Esophagus muscularis mucosa (tissue), 4 donors: Measurements from ENCODE around the gene HDGFL3. TPM values are rescaled to one million over a fixed set of nuclear protein-coding genes. Genes with fewer than 3 reads are reported as not detected.

Experiments
- DNase-seq: peaks from one replicate; pipeline ENCODE4 v3.0.0-alpha.2; 2017; ENCODE audit errors: extremely low spot score
- H3K27ac ChIP-seq, 4 donors: fragments of 200-600 bp; sonication (generic); replicated peaks in 1 of 4; 1 replicate in 3 of 4; 2 replicates in 1 of 4; pipeline ENCODE4 v1.5.1; 2016 to 2019; ENCODE audit warnings: mild to moderate bottlenecking in 1 of 4
- H3K27me3 ChIP-seq, 4 donors: fragments of 200-600 bp; sonication (generic); one replicate each; pipeline versions ENCODE4 v1.5.1 to v1.6.0; 2016 to 2019
- H3K36me3 ChIP-seq, 4 donors: fragments of 200-600 bp; sonication (generic); one replicate each; pipeline ENCODE4 v1.5.1; 2016 to 2019
- H3K4me1 ChIP-seq, 4 donors: fragments of 200-600 bp; sonication (generic); one replicate each; pipeline ENCODE4 v1.5.1; 2016 to 2019
- H3K4me3 ChIP-seq, 4 donors: fragments of 200-600 bp; sonication (generic); 1 replicate in 2 of 4; 2 replicates in 2 of 4; pipeline ENCODE4 v1.5.1; 2016 to 2019; ENCODE audit warnings: mild to moderate bottlenecking in 4 of 4, moderate library complexity in 1 of 4
- H3K9me3 ChIP-seq, 4 donors: fragments of 200-600 bp; sonication (generic); 1 replicate in 3 of 4; 2 replicates in 1 of 4; pipeline ENCODE4 v1.5.1; 2016 to 2019
- CTCF ChIP-seq, 3 experiments: fragments of 200-600 bp in 2 of 3; fragments of 450-650 bp in 1 of 3; sonication (generic) in 2 of 3; IDR thresholded peaks; one replicate each; pipeline ENCODE4 v1.5.1; 2017 to 2019; ENCODE audit warnings: antibody characterized with exemption in 3 of 3, mild to moderate bottlenecking in 2 of 3, moderate library complexity in 1 of 3
- EP300 ChIP-seq: sonication (generic); formaldehyde crosslinking; IDR thresholded peaks from one replicate; pipeline ENCODE4 v1.6.1; 2017; ENCODE audit warnings: antibody characterized with exemption
- POLR2A ChIP-seq: fragments of 450-650 bp; IDR thresholded peaks from one replicate; pipeline ENCODE4 v1.6.1; 2017; ENCODE audit warnings: antibody characterized with exemption, moderate library complexity, mild to moderate bottlenecking, low read depth
- POLR2AphosphoS5 ChIP-seq, 2 donors: sonication (generic); formaldehyde crosslinking; IDR thresholded peaks; one replicate each; pipeline ENCODE4 v1.6.1; 2017; ENCODE audit warnings: antibody characterized with exemption in 2 of 2
- WGBS: methylation state at CpG from one replicate; pipeline ENCODE4 v1.1.5; 2018; 5-methylcytosine and 5-hydroxymethylcytosine counted together
- intact Hi-C: fragments of 100-400 bp; cut with DNase I; formaldehyde crosslinking; loops from one replicate; pipeline ENCODE4 v1.15.1; 2023
- total RNA-seq, 4 donors: library from RNA; depleted of rRNA; stranded (reverse); fragments of >200 nt; gene quantifications; one replicate each; pipeline versions ENCODE4 v1.1.0 to v1.2.1, GENCODE V29; 2016

HDGFL3 gene
- total RNA-seq, 4 donors from 2014 or later = 38.1 to 72.6 (median 47.9) TPM

- intact Hi-C loops = no loop called here
- 68% methylated on average over 3 of the region's 3 CpGs for WGBS
- no peak for TF ChIP-seq POLR2A
- TF ChIP-seq CTCF (IDR thresholded peaks at IDR 0.05) = no peak
- TF ChIP-seq EP300 = no peak
- TF ChIP-seq POLR2AphosphoS5 (IDR thresholded peaks at IDR 0.05) = no peak
Observed at GRCh38 chr15:83127547-83128150, 80.0 kb downstream of the HDGFL3 start.

DNA sequence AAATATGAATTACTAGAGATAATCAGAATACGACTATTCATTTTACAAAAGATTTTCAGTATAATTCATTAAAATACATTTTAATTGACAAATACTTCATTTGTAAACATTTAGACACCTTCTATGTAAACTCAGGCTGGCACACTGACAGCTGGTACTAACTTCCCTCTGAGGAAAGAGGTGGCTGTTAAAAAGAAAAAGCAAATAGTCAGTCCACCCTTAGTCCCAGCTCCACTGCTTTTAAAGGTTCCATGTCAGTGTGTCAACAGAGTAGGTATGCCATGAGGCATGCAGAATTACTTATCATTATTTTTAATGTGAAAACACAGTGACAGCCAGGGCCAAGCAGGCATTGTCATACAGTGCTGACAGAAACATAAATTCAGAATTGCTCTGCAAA, 84.1 kb downstream of the HDGFL3 start:
- no peak for DNase-seq
- H3K27ac ChIP-seq = no peak overlapping the region
- H3K9me3 ChIP-seq = no peaks in the 10 kb centered on the region
- no peak overlapping the region for H3K4me3 ChIP-seq
- intact Hi-C loops = no loop called here
- peaks cover 0 to 12% (median 4%) of the 10 kb centered on the region in 4 donors for H3K36me3 ChIP-seq
- H3K27me3 ChIP-seq = no peaks in the 10 kb centered on the region
- H3K4me1 ChIP-seq = no peaks in the 10 kb centered on the region
- 91% methylated on average over 1 of the region's 1 CpG for WGBS
- TF ChIP-seq CTCF (IDR thresholded peaks at IDR 0.05) = no peak
- no peak for TF ChIP-seq EP300
- TF ChIP-seq POLR2AphosphoS5 (IDR thresholded peaks at IDR 0.05) = no peak
- no peak for TF ChIP-seq POLR2A

More at GRCh38 chr15:83127547-83128150, 80.0 kb downstream of the HDGFL3 start:
- Histone ChIP-seq H3K4me1 (no peaks in the 10 kb centered on the region), H3K27me3 (no peaks in the 10 kb centered on the region), H3K36me3 (peaks cover 8 to 34% (median 14%) of the 10 kb centered on the region in 4 donors), H3K9me3 (no peaks in the 10 kb centered on the region), H3K4me3 (no peak overlapping the region), H3K27ac (no peak overlapping the region)
- no peak for DNase-seq

DNA sequence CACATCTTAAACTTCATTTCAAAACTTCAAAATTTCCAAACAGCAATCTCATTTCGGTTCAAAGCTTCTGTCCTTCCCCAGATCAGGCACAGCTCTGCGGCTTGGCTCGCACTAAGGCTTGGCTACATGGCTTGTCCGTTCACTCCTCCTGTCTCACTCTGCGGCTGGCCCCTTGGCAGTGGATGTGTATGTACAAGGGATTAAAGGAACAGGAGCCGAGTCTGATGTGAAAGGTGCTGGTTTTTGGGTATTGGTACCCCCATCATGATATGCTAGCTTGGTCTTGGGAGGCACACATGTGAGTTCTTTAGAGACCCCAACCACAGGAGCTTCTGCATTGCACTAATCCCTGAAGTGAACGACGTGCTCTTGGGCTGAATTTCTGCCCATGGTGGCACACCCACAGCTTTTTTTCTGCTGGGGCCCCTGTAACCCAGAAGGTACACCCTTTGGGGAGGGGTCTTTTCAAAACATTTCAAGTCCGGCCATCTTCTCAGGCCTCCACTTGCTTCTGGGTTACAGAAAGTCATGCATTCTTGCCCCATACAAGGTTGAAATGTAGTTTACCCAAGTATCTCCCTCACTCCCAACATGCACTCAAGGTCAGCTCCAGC, 87.5 kb downstream of the HDGFL3 start:
- DNase-seq = peak; percentile 87
- TF ChIP-seq EP300 (no peak), POLR2AphosphoS5 (IDR thresholded peaks at IDR 0.05) (no peak), POLR2A (no peak), CTCF (IDR thresholded peaks at IDR 0.05) (no peak)
- H3K27ac ChIP-seq = no peak overlapping the region
- intact Hi-C loops = no loop called here
- no peak overlapping the region for H3K4me3 ChIP-seq
- peaks cover 0 to 18% (median 2%) of the 10 kb centered on the region in 4 donors for H3K36me3 ChIP-seq
- H3K27me3 ChIP-seq = no peaks in the 10 kb centered on the region
- H3K9me3 ChIP-seq = no peaks in the 10 kb centered on the region
- no peaks in the 10 kb centered on the region for H3K4me1 ChIP-seq
- 90% methylated on average over 9 of the region's 9 CpGs for WGBS

DNA sequence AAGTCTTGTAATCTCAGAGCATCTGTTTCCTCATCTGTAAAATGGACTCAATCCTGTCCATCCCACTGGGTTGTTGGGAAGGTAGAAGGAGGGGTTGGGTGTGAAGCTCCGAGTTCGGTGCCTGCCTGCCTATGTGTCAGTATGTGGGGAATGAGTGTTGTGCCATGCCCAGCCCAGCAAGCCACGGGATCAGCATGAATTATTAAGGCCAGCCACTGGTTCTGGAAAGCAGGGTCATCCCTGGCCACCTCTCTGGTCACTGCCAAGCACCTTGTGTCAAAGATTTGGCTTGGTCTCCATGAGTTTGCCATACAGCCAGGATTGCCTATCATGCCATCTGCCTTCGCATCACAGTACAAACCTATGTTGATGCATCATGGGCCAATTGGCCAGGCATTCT, 88.7 kb downstream of the HDGFL3 start:
- TF ChIP-seq POLR2AphosphoS5 (IDR thresholded peaks at IDR 0.05) = no peak
- no peak for TF ChIP-seq CTCF (IDR thresholded peaks at IDR 0.05)
- TF ChIP-seq POLR2A = no peak
- TF ChIP-seq EP300 = no peak
- intact Hi-C loops = no loop called here

More for the DNA sequence above, 88.7 kb downstream of the HDGFL3 start:
- Histone ChIP-seq H3K36me3 (peaks cover 0 to 27% (median 5%) of the 10 kb centered on the region in 4 donors), H3K9me3 (no peaks in the 10 kb centered on the region), H3K27me3 (no peaks in the 10 kb centered on the region), H3K27ac (no peak overlapping the region), H3K4me3 (no peak overlapping the region), H3K4me1 (peaks cover 0 to 6% (median 1%) of the 10 kb centered on the region in 4 donors)
- 95% methylated on average over 4 of the region's 4 CpGs for WGBS
- peak; percentile 34 for DNase-seq
